Tibial artery (tissue), 4 donors: ENCODE measurements around the gene SPTY2D1.
"Not testable (repeated sequence)": the region's sequence is repeated elsewhere in the genome, so short reads cannot be mapped to it uniquely, and the experiment has no call there.

Source experiments
- DNase-seq, 2 donors: peaks; one replicate each; pipeline ENCODE4 v3.0.0-alpha.2; 2019
- H3K27ac ChIP-seq, 2 donors: fragments of 200-600 bp; sonication (generic) in 1 of 2; 1 replicate in 1 of 2; 2 replicates in 1 of 2; pipeline ENCODE4 v1.5.1; 2018 to 2019; ENCODE audit warnings: mild to moderate bottlenecking in 1 of 2
- H3K27me3 ChIP-seq, 2 donors: fragments of 200-600 bp; sonication (generic) in 1 of 2; one replicate each; pipeline versions ENCODE4 v1.5.1 to v1.6.0; 2016 to 2019
- H3K36me3 ChIP-seq, 3 donors: fragments of 200-600 bp; sonication (generic) in 2 of 3; one replicate each; pipeline ENCODE4 v1.5.1; 2016 to 2019; ENCODE audit warnings: mild to moderate bottlenecking in 2 of 3
- H3K4me1 ChIP-seq, 4 donors: fragments of 200-600 bp; sonication (generic) in 2 of 4; 1 replicate in 3 of 4; 2 replicates in 1 of 4; pipeline ENCODE4 v1.5.1; 2016 to 2019
- H3K4me3 ChIP-seq, 2 donors: fragments of 200-600 bp; sonication (generic) in 1 of 2; 1 replicate in 1 of 2; 2 replicates in 1 of 2; pipeline ENCODE4 v1.5.1; 2018 to 2019; ENCODE audit warnings: mild to moderate bottlenecking in 2 of 2
- H3K9me3 ChIP-seq, 3 donors: fragments of 200-600 bp; sonication (generic) in 1 of 3; one replicate each; pipeline ENCODE4 v1.5.1; 2016 to 2019
- CTCF ChIP-seq, 2 experiments: fragments of 200-600 bp in 1 of 2; fragments of 450-650 bp in 1 of 2; IDR thresholded peaks; one replicate each; pipeline ENCODE4 v1.5.1; 2017 to 2019; ENCODE audit warnings: antibody characterized with exemption in 2 of 2, mild to moderate bottlenecking in 1 of 2, moderate library complexity in 1 of 2
- intact Hi-C: fragments of 100-400 bp; cut with DNase I; formaldehyde crosslinking; loops from one replicate; pipeline ENCODE4 v1.15.0; 2023; ENCODE audit warnings: low total_unique reads

Gene SPTY2D1

GRCh38 chr11:18599739-18600230 lies 34.4 kb downstream of the SPTY2D1 start, which contains the start of gene MISFA:
Gene MISFA (plus strand): TSS chr11:18599789. CDS start chr11:18599929, 140 bp downstream.
- Histone ChIP-seq H3K4me1 (peaks cover 0 to 4% (median 0%) of the 10 kb centered on the region in 4 donors), H3K36me3 (peaks cover 0 to 13% (median 7%) of the 10 kb centered on the region in 3 donors), H3K27ac (no peak within 1 kb of the TSS), H3K27me3 (no peaks in the 10 kb centered on the region), H3K9me3 (no peaks in the 10 kb centered on the region), H3K4me3 (no peak within 1 kb of the TSS)
- DNase-seq = no peak
- intact Hi-C loops = no loop called here
- TF ChIP-seq CTCF (IDR thresholded peaks at IDR 0.05) = no peak

GRCh38 chr11:18594999-18595749 lies 39.0 kb downstream of the SPTY2D1 start:
- no peak for DNase-seq

GRCh38 chr11:18594088-18594487 lies 40.1 kb downstream of the SPTY2D1 start:
- DNase-seq, H3K27ac ChIP-seq, intact Hi-C loops, H3K9me3 ChIP-seq, H3K27me3 ChIP-seq, H3K4me3 ChIP-seq: not testable (repeated sequence)
- Histone ChIP-seq H3K36me3 (peaks cover 0 to 13% (median 7%) of the 10 kb centered on the region in 3 donors), H3K4me1 (peaks cover 0 to 20% (median 13%) of the 10 kb centered on the region in 4 donors)

More at GRCh38 chr11:18594999-18595749, 39.0 kb downstream of the SPTY2D1 start:
- no peaks in the 10 kb centered on the region for H3K9me3 ChIP-seq
- no peak overlapping the region for H3K4me3 ChIP-seq
- no peak overlapping the region for H3K27ac ChIP-seq
- H3K36me3 ChIP-seq = peaks cover 0 to 13% (median 7%) of the 10 kb centered on the region in 3 donors
- no peaks in the 10 kb centered on the region for H3K27me3 ChIP-seq
- intact Hi-C loops = no loop called here
- no peak for TF ChIP-seq CTCF (IDR thresholded peaks at IDR 0.05)
- peaks cover 0 to 9% (median 4%) of the 10 kb centered on the region in 4 donors for H3K4me1 ChIP-seq

GRCh38 chr11:18590571-18590970 lies 43.6 kb downstream of the SPTY2D1 start:
- H3K27me3 ChIP-seq = no peaks in the 10 kb centered on the region
- H3K36me3 ChIP-seq = peaks cover 0 to 3% (median 2%) of the 10 kb centered on the region in 3 donors
- H3K4me3 ChIP-seq = no peak overlapping the region
- no peak for TF ChIP-seq CTCF (IDR thresholded peaks at IDR 0.05)
- no peaks in the 10 kb centered on the region for H3K9me3 ChIP-seq
- H3K4me1 ChIP-seq = peaks cover 0 to 42% (median 25%) of the 10 kb centered on the region in 4 donors
- H3K27ac ChIP-seq = no peak overlapping the region
- intact Hi-C loops = no loop called here
- no peak for DNase-seq

- no peak for TF ChIP-seq CTCF (IDR thresholded peaks at IDR 0.05)
- intact Hi-C loops = loop anchor here (10.0 kb wide), 1 partner anchor 46 kb away; the partner anchor contains the start of gene SPTY2D1
- DNase-seq = peak; percentile 87 to 94
- Histone ChIP-seq H3K9me3 (no peaks in the 10 kb centered on the region), H3K4me3 (peak within 1 kb of the TSS; percentile 66 to 67), H3K36me3 (no peaks in the 10 kb centered on the region), H3K4me1 (peaks cover 0 to 42% (median 25%) of the 10 kb centered on the region in 4 donors), H3K27me3 (no peaks in the 10 kb centered on the region), H3K27ac (peak within 1 kb of the TSS; percentile 72 to 80)
Observed at GRCh38 chr11:18588297-18589252, 45.6 kb downstream of the SPTY2D1 start, which contains the start of gene UEVLD. Gene UEVLD (minus strand): TSS chr11:18588734. CDS start chr11:18588654, 80 bp downstream.
